Astrocyte (in vitro differentiated cells and primary cell): Measurements from ENCODE around the gene GUCY2C.

Experiments
- EZH2 ChIP-seq: IDR thresholded peaks from 2 replicates; pipeline ENCODE4 v1.6.1; 2012; ENCODE audit warnings: mild to moderate bottlenecking, low read length, inconsistent platforms; ENCODE audit not compliant: insufficient read depth
- TF ChIP-seq, protein P1 (sequence below): IDR thresholded peaks from 2 replicates; pipeline ENCODE4 v1.5.1; 2011; ENCODE audit warnings: low read depth, mild to moderate bottlenecking, inconsistent platforms, low read length, moderate library complexity; ENCODE audit not compliant: insufficient read depth

GRCh38 chr12:14652483-14652882 is 43.9 kb downstream of the GUCY2C start:
- TF ChIP-seq, protein P1, sequence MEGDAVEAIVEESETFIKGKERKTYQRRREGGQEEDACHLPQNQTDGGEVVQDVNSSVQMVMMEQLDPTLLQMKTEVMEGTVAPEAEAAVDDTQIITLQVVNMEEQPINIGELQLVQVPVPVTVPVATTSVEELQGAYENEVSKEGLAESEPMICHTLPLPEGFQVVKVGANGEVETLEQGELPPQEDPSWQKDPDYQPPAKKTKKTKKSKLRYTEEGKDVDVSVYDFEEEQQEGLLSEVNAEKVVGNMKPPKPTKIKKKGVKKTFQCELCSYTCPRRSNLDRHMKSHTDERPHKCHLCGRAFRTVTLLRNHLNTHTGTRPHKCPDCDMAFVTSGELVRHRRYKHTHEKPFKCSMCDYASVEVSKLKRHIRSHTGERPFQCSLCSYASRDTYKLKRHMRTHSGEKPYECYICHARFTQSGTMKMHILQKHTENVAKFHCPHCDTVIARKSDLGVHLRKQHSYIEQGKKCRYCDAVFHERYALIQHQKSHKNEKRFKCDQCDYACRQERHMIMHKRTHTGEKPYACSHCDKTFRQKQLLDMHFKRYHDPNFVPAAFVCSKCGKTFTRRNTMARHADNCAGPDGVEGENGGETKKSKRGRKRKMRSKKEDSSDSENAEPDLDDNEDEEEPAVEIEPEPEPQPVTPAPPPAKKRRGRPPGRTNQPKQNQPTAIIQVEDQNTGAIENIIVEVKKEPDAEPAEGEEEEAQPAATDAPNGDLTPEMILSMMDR: no peak
- TF ChIP-seq EZH2: no peak
